Measurements from ENCODE around the gene TRIM54.

The TRIM54 gene

DNA sequence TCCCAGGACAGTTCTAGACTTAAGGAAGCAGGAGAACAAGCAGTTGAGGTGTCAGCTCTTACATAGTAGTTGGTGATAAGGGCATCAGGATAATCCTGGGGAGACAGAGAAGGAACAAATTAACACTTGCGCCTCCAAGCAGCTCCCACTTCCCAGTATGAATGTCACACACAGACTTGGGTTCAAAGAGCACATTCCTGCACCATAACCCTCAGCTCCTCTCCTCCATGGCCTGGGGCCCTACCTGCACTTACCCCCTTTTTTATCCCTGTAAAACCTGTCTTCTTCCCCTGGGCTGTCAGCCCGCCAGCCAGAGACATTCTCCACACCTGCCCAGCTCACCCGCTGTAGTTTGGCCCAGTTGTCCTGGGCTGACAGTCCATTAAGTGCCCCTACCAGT is 29.9 kb downstream of the TRIM54 start (continued):
- TF ChIP-seq, protein P1, sequence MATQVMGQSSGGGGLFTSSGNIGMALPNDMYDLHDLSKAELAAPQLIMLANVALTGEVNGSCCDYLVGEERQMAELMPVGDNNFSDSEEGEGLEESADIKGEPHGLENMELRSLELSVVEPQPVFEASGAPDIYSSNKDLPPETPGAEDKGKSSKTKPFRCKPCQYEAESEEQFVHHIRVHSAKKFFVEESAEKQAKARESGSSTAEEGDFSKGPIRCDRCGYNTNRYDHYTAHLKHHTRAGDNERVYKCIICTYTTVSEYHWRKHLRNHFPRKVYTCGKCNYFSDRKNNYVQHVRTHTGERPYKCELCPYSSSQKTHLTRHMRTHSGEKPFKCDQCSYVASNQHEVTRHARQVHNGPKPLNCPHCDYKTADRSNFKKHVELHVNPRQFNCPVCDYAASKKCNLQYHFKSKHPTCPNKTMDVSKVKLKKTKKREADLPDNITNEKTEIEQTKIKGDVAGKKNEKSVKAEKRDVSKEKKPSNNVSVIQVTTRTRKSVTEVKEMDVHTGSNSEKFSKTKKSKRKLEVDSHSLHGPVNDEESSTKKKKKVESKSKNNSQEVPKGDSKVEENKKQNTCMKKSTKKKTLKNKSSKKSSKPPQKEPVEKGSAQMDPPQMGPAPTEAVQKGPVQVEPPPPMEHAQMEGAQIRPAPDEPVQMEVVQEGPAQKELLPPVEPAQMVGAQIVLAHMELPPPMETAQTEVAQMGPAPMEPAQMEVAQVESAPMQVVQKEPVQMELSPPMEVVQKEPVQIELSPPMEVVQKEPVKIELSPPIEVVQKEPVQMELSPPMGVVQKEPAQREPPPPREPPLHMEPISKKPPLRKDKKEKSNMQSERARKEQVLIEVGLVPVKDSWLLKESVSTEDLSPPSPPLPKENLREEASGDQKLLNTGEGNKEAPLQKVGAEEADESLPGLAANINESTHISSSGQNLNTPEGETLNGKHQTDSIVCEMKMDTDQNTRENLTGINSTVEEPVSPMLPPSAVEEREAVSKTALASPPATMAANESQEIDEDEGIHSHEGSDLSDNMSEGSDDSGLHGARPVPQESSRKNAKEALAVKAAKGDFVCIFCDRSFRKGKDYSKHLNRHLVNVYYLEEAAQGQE (tag by site-specific recombination; IDR thresholded peaks at IDR 0.05): no peak

DNA sequence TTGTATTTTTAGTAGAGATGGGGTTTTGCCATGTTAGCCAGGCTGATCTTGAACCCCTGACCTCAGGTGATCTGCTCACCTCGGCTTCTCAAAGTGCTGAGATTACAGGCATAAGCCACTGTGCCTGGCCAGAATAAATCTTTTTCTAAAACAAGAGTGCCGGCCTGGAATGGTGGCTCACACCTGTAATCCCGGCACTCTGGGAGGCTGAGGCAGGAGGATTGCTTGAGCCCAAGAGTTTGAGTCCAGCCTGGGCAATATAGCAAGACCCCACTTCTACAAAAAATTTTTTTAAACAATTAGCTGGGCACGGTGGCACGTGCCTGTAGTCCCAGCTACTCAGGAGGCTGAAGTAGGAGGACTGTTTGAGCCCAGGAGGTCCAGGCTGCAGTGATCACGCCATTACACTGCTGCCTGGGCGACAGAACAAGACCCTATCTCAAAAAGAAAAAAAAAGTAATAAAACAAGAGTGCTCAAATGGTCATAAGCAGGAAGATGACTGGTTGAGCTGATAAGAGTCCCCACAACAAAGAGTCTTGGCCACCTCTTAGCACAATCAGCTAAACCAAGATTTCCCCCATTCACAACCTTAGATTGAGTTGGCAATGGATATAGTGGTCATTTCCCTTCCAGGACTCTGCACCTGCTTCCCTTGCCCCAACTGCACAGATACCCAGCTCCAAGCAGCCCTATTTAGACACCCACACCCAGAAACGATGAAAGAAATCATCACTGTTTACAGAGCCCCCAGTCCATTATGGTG is 31.8 kb downstream of the TRIM54 start:
- TF ChIP-seq ZSCAN23 (tag by site-specific recombination; IDR thresholded peaks at IDR 0.05) (no peak), ZNF335 (tag by site-specific recombination; conservative IDR thresholded peaks at IDR 0.05) (no peak), ZNF175 (tag by site-specific recombination; IDR thresholded peaks at IDR 0.05) (no peak), ZNF248 (tag by site-specific recombination; IDR thresholded peaks at IDR 0.05) (no peak), ZNF514 (tag by site-specific recombination; IDR thresholded peaks at IDR 0.05) (no peak), ZNF121 (tag by site-specific recombination; IDR thresholded peaks at IDR 0.05) (peak; percentile 71; the same call in 1 of the 2 replicates)
- ChIA-PET CTCF (interaction anchor here (1.1 kb wide), 1 partner anchor 11 kb away, joined by 5 read pairs; no protein-coding TSS in a partner anchor), POLR2A (no interaction called here)
- H3K36me3 ChIP-seq (ENCODE audit: control insufficient read depth in 2 of 2, insufficient read depth in 1 of 2, low read length in 2 of 2): peaks cover 0 to 36% of the 10 kb centered on the region in 2 experiments; a peak in 2 of 3 replicates
- no peak overlapping the region for H3K27ac ChIP-seq (ENCODE audit: extremely low read depth, low read depth, low read length)
- H3K4me3 ChIP-seq (ENCODE audit: low read depth, low read length): no peak overlapping the region
- H3K4me1 ChIP-seq (ENCODE audit: control insufficient read depth, insufficient read depth, low read length): peaks cover 8% of the 10 kb centered on the region; the same call in 1 of the 2 replicates
- H3K9me3 ChIP-seq (ENCODE audit: control insufficient read depth, insufficient read depth, low read depth, low read length): no peaks in the 10 kb centered on the region

DNA sequence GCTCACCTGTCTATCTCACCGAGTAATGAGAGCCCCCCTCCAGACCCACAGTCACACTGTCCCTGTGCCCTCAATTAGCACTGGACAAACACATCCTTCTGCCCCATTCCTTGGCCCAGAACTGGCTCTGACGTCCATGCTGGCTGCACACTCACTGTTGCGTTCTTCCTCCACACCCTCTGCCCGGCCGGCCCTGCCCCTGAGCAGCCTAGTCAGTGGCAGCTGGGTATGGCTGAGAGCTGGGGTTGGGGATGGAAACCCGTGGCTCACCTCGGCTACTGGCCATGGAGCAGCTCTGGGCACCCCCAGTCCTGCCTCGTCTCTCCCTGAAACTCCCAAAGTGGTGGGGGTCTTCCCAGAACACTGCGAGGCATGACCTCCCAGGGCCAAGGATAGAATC is 32.5 kb downstream of the TRIM54 start:
- H3K4me3 ChIP-seq (ENCODE audit: low read depth, low read length): no peak overlapping the region
- peaks cover 0 to 32% of the 10 kb centered on the region in 2 experiments; a peak in 2 of 3 replicates for H3K36me3 ChIP-seq (ENCODE audit: control insufficient read depth in 2 of 2, insufficient read depth in 1 of 2, low read length in 2 of 2)
- peaks cover 8% of the 10 kb centered on the region; the same call in 1 of the 2 replicates for H3K4me1 ChIP-seq (ENCODE audit: control insufficient read depth, insufficient read depth, low read length)
- no peak for TF ChIP-seq KLF9 (tag by site-specific recombination; IDR thresholded peaks at IDR 0.05; ENCODE audit: low read depth)
- POLR2A ChIA-PET: no interaction called here
- no peaks in the 10 kb centered on the region for H3K9me3 ChIP-seq (ENCODE audit: control insufficient read depth, insufficient read depth, low read depth, low read length)
- CTCF ChIA-PET: interaction anchor here (0.9 to 1.1 kb wide), 2 partner anchors 11 to 64 kb away, joined by 3 to 5 read pairs; no protein-coding TSS in a partner anchor
- no peak overlapping the region for H3K27ac ChIP-seq (ENCODE audit: extremely low read depth, low read depth, low read length)

DNA sequence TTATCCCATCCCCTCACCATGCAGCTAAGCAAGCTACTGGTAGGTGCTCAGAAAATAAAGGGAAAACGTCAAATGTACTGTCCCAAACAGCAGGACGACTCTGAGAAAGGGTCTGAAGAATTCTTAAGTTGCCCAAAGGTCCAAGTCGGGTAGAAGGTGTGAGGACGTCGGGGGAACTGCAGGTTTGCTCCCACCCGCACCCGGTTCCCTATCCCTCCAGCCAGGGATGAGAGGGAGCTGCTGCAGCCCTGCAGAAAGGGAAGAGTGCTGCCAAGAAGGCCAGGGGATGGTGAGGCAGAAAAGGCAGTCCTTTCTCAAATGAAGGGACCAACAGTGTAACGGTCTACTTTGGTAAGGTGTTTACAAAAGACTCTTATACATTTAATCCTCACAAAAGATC is 32.9 kb downstream of the TRIM54 start:
- CTCF ChIA-PET: interaction anchor here (0.9 to 1.1 kb wide), 2 partner anchors 12 to 64 kb away, joined by 3 to 5 read pairs; no protein-coding TSS in a partner anchor
- no peak overlapping the region for H3K27ac ChIP-seq (ENCODE audit: extremely low read depth, low read depth, low read length)
- POLR2A ChIA-PET: no interaction called here
- no peaks in the 10 kb centered on the region for H3K9me3 ChIP-seq (ENCODE audit: control insufficient read depth, insufficient read depth, low read depth, low read length)
- peaks cover 8% of the 10 kb centered on the region; the same call in 1 of the 2 replicates for H3K4me1 ChIP-seq (ENCODE audit: control insufficient read depth, insufficient read depth, low read length)
- peaks cover 0 to 30% of the 10 kb centered on the region in 2 experiments; a peak in 2 of 3 replicates for H3K36me3 ChIP-seq (ENCODE audit: control insufficient read depth in 2 of 2, insufficient read depth in 1 of 2, low read length in 2 of 2)
- TF ChIP-seq HOXA7 (CRISPR knock-in tag; IDR thresholded peaks at IDR 0.05; ENCODE audit: borderline replicate concordance) (no peak), ZNF169 (tag by site-specific recombination; IDR thresholded peaks at IDR 0.05) (no peak), ZNF600 (tag by site-specific recombination; IDR thresholded peaks at IDR 0.05) (no peak), ZNF514 (tag by site-specific recombination; IDR thresholded peaks at IDR 0.05) (no peak), ZNF23 (tag by site-specific recombination; IDR thresholded peaks at IDR 0.05; ENCODE audit: borderline replicate concordance) (no peak), BCL11A (tag by site-specific recombination; IDR thresholded peaks at IDR 0.05; ENCODE audit: low read depth) (no peak), ZNF426 (tag by site-specific recombination; IDR thresholded peaks at IDR 0.05) (no peak)
- H3K4me3 ChIP-seq (ENCODE audit: low read depth, low read length): no peak overlapping the region
